NB4 (cell line): Measurements from ENCODE around the gene SMIM38.

ENCODE experiments used
- MYC ChIP-seq: IDR thresholded peaks from 2 replicates; pipeline ENCODE4 v1.6.1; 2011; ENCODE audit warnings: low read depth, low read length
- POLR2A ChIP-seq: IDR thresholded peaks from 2 replicates; pipeline ENCODE4 v1.6.1; 2011; ENCODE audit warnings: mild to moderate bottlenecking; ENCODE audit not compliant: insufficient read length; ENCODE audit errors: extremely low read depth
- TF ChIP-seq, protein P1 (sequence below): IDR thresholded peaks from one replicate; pipeline ENCODE4 v1.5.1; 2012; ENCODE audit warnings: low read depth, low read length
- TF ChIP-seq, protein P2 (sequence below): IDR thresholded peaks from 2 replicates; pipeline ENCODE4 v1.6.1; 2011; ENCODE audit warnings: low read depth, low read length

DNA sequence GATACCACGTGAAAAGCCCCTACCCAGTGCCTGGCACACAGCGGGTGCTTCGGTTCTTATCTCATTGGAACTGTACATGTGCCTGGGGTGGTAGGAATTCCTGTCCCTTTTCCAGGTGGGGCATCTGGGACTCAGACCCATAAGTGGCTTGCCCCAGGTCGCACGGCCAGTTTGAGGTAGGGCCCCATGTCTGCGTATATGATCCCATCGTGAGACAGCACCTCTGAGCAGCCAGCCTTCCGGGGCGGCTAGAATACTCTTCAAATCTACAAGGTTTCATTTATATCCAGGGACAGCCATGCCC, 33.5 kb upstream of the SMIM38 start:
- TF ChIP-seq POLR2A (no peak), MYC (no peak)
- TF ChIP-seq, protein P1, sequence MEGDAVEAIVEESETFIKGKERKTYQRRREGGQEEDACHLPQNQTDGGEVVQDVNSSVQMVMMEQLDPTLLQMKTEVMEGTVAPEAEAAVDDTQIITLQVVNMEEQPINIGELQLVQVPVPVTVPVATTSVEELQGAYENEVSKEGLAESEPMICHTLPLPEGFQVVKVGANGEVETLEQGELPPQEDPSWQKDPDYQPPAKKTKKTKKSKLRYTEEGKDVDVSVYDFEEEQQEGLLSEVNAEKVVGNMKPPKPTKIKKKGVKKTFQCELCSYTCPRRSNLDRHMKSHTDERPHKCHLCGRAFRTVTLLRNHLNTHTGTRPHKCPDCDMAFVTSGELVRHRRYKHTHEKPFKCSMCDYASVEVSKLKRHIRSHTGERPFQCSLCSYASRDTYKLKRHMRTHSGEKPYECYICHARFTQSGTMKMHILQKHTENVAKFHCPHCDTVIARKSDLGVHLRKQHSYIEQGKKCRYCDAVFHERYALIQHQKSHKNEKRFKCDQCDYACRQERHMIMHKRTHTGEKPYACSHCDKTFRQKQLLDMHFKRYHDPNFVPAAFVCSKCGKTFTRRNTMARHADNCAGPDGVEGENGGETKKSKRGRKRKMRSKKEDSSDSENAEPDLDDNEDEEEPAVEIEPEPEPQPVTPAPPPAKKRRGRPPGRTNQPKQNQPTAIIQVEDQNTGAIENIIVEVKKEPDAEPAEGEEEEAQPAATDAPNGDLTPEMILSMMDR: no peak
- TF ChIP-seq, protein P2, sequence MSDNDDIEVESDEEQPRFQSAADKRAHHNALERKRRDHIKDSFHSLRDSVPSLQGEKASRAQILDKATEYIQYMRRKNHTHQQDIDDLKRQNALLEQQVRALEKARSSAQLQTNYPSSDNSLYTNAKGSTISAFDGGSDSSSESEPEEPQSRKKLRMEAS: no peak
